Anterior cingulate cortex (tissue), 58 donors: ENCODE results near the gene DPP4.
"Not testable (repeated sequence)": the region's sequence is repeated elsewhere in the genome, so short reads cannot be mapped to it uniquely, and the experiment has no call there.

ENCODE experiments used
- DNase-seq, 58 donors: peaks; one replicate each; lab custom pipeline; 2025; lab: John Stamatoyannopoulos, UW

Gene DPP4

GRCh38 chr2:161971551-161971950 is 102.5 kb downstream of the DPP4 start:
- DNase-seq: peak in 19 of 58 donors; percentile 4 to 59 (median 28)

- DNase-seq: no peak
Measured at GRCh38 chr2:161969159-161969558, 104.9 kb downstream of the DPP4 start.

- no peak for DNase-seq
Measured at GRCh38 chr2:161965994-161966393, 108.0 kb downstream of the DPP4 start.

GRCh38 chr2:161964160-161964559 is 109.9 kb downstream of the DPP4 start:
- DNase-seq: no peak

GRCh38 chr2:161962160-161962559 is 111.9 kb downstream of the DPP4 start:
- no peak for DNase-seq

GRCh38 chr2:161961061-161961460 is 113.0 kb downstream of the DPP4 start:
- no peak for DNase-seq

- DNase-seq: no peak
Measured at GRCh38 chr2:161956738-161957137, 117.3 kb downstream of the DPP4 start.

- no peak for DNase-seq
Measured at GRCh38 chr2:161955211-161955610, 118.8 kb downstream of the DPP4 start.

GRCh38 chr2:161954103-161954502 is 119.9 kb downstream of the DPP4 start:
- DNase-seq: no peak

GRCh38 chr2:161953367-161953766 is 120.6 kb downstream of the DPP4 start:
- not testable (repeated sequence) for DNase-seq

- DNase-seq: no peak
Measured at GRCh38 chr2:161952783-161953191, 121.2 kb downstream of the DPP4 start.

- DNase-seq: peak in 2 of 58 donors; percentile 3 to 41
Measured at GRCh38 chr2:161947836-161948235, 126.2 kb downstream of the DPP4 start.

GRCh38 chr2:161947406-161947805 is 126.6 kb downstream of the DPP4 start:
- DNase-seq: peak in 1 of 58 donors; percentile 46

- no peak for DNase-seq
Measured at GRCh38 chr2:161946489-161947107, 127.4 kb downstream of the DPP4 start.

- no peak for DNase-seq
Measured at GRCh38 chr2:161943011-161943410, 131.0 kb downstream of the DPP4 start.
